ENCODE data around the gene MMP8. TPM values are rescaled to one million over a fixed set of nuclear protein-coding genes. Genes with fewer than 3 reads are reported as not detected.

The MMP8 gene
- total and polyA plus RNA-seq, 2 experiments from 2014 or later = not detected

GRCh38 chr11:102709201-102709945 is 15.4 kb downstream of the MMP8 start:
- H3K9me2 ChIP-seq (ENCODE audit: insufficient read depth) = no peaks in the 10 kb centered on the region
- H3K79me2 ChIP-seq (replicated peaks; ENCODE audit: insufficient read depth) = no peaks in the 10 kb centered on the region
- Mint-ChIP-seq H3K4me3 (no peak overlapping the region), H3K27me3 (ENCODE audit: insufficient read depth, low read depth, poor library complexity) (peaks cover 2% of the 10 kb centered on the region), H3K36me3 (ENCODE audit: low read depth) (no peaks in the 10 kb centered on the region), H3K9me3 (no peaks in the 10 kb centered on the region), H3K27ac (no peak overlapping the region), H3K4me1 (peaks cover 3% of the 10 kb centered on the region; the same call in 2 of the 3 replicates)
- no peaks in the 10 kb centered on the region for H3K27me3 ChIP-seq (ENCODE audit: insufficient read depth)
- no peaks in the 10 kb centered on the region for H4K20me1 ChIP-seq (replicated peaks; ENCODE audit: insufficient read depth)
- H3K4me2 ChIP-seq = no peak overlapping the region
- no peak overlapping the region for H3K27ac ChIP-seq (ENCODE audit: low read depth)
- no peaks in the 10 kb centered on the region for H3K36me3 ChIP-seq (ENCODE audit: insufficient read depth)
- DNase-seq (ENCODE audit: low spot score) (no peak), ATAC-seq (no peak)
- H3F3A ChIP-seq (replicated peaks; ENCODE audit: low read depth) = no peaks in the 10 kb centered on the region
- no peak overlapping the region for H3K4me3 ChIP-seq
- TF ChIP-seq ETS1 (IDR thresholded peaks at IDR 0.05) (no peak), ZNF114 (CRISPR knock-in tag; IDR thresholded peaks at IDR 0.05) (no peak), NANOG (IDR thresholded peaks at IDR 0.05; ENCODE audit: borderline replicate concordance) (no peak), JUNB (IDR thresholded peaks at IDR 0.05; ENCODE audit: unreplicated experiment) (no peak), EZH2phosphoT487 (IDR thresholded peaks at IDR 0.05; ENCODE audit: unreplicated experiment) (no peak), STAT1 (IDR thresholded peaks at IDR 0.05; ENCODE audit: unreplicated experiment) (no peak), ZNF331 (CRISPR knock-in tag; IDR thresholded peaks at IDR 0.05; ENCODE audit: low read depth) (no peak), ZNF462 (CRISPR knock-in tag; IDR thresholded peaks at IDR 0.05) (no peak), CREB1 (CRISPR knock-in tag; IDR thresholded peaks at IDR 0.05; ENCODE audit: low read depth) (no peak), POLR2AphosphoS5 (IDR thresholded peaks at IDR 0.05; ENCODE audit: low read depth) (no peak), CTCF (conservative IDR thresholded peaks at IDR 0.05; ENCODE audit: low read depth in 2 of 2) (no peak), REST (IDR thresholded peaks at IDR 0.05; ENCODE audit: unreplicated experiment) (no peak), EZH2 (IDR thresholded peaks at IDR 0.05; ENCODE audit: low read depth, unreplicated experiment) (no peak)
- no peaks in the 10 kb centered on the region for H3K4me1 ChIP-seq (ENCODE audit: insufficient read depth)
- H2AFZ ChIP-seq = peak overlapping the region; percentile 30; the same call in 1 of the 2 replicates
